Type B pancreatic cell (in vitro differentiated cells): ENCODE measurements around the gene NOL4L. TPM values are rescaled to one million over a fixed set of nuclear protein-coding genes. Genes with fewer than 3 reads are reported as not detected.
A peak's percentile ranks its signal among the peaks of the same experiment; 100 is the strongest.

ENCODE experiments used
- DNase-seq: peaks from one replicate; pipeline ENCODE4 v3.0.0; 2021; ENCODE audit warnings: mixed read lengths; ENCODE audit not compliant: unreplicated experiment; ENCODE audit errors: extremely low spot score
- H3K27ac Mint-ChIP-seq: 2 replicates; pipeline ENCODE4 v1.8.0; 2021; ENCODE audit warnings: mild to moderate bottlenecking, mixed read lengths
- H3K27me3 Mint-ChIP-seq: 2 replicates; pipeline ENCODE4 v1.8.0; 2021; ENCODE audit warnings: mixed read lengths
- H3K36me3 Mint-ChIP-seq: 2 replicates; pipeline ENCODE4 v1.8.0; 2021; ENCODE audit warnings: mixed read lengths
- H3K4me1 Mint-ChIP-seq: one replicate; pipeline ENCODE4 v1.8.0; 2021; ENCODE audit warnings: mixed read lengths; ENCODE audit not compliant: unreplicated experiment
- H3K4me3 Mint-ChIP-seq: 2 replicates; pipeline ENCODE4 v1.8.0; 2021; ENCODE audit warnings: mild to moderate bottlenecking, mixed read lengths
- H3K9me3 Mint-ChIP-seq: 2 replicates; pipeline ENCODE4 v1.8.0; 2021; ENCODE audit warnings: mixed read lengths
- CTCF ChIP-seq: fragments of 200-600 bp; sonication (generic); conservative IDR thresholded peaks from 2 replicates; pipeline ENCODE4 v1.5.0; 2021; ENCODE audit warnings: antibody characterized with exemption, mild to moderate bottlenecking
- total RNA-seq: library from RNA; stranded (reverse); gene quantifications from 2 replicates; pipeline ENCODE4 v1.2.1, GENCODE V29; 2021; ENCODE audit warnings: low replicate concordance

NOL4L gene
- total RNA-seq, 1 donor from 2014 or later = 44.5 TPM

- DNase-seq = no peak
- peak overlapping the region; percentile 41 for H3K4me3 Mint-ChIP-seq
- no peaks in the 10 kb centered on the region for H3K9me3 Mint-ChIP-seq
- peaks cover 49% of the 10 kb centered on the region for H3K4me1 Mint-ChIP-seq
- no peak overlapping the region for H3K27ac Mint-ChIP-seq
- TF ChIP-seq CTCF = no peak
- H3K27me3 Mint-ChIP-seq = peaks cover 8% of the 10 kb centered on the region
- no peaks in the 10 kb centered on the region for H3K36me3 Mint-ChIP-seq
These were observed 26.6 kb downstream of the NOL4L start for GRCh38 chr20:32558526-32558925.

GRCh38 chr20:32557319-32557718, 27.8 kb downstream of the NOL4L start:
- no peak for TF ChIP-seq CTCF
- Mint-ChIP-seq H3K4me1 (peaks cover 44% of the 10 kb centered on the region), H3K36me3 (no peaks in the 10 kb centered on the region), H3K9me3 (no peaks in the 10 kb centered on the region), H3K4me3 (no peak overlapping the region), H3K27ac (no peak overlapping the region), H3K27me3 (peaks cover 8% of the 10 kb centered on the region)
- no peak for DNase-seq

- H3K27ac Mint-ChIP-seq = no peak overlapping the region
- H3K27me3 Mint-ChIP-seq = peaks cover 8% of the 10 kb centered on the region
- H3K4me1 Mint-ChIP-seq = peaks cover 36% of the 10 kb centered on the region
- H3K36me3 Mint-ChIP-seq = no peaks in the 10 kb centered on the region
- no peaks in the 10 kb centered on the region for H3K9me3 Mint-ChIP-seq
- no peak overlapping the region for H3K4me3 Mint-ChIP-seq
- TF ChIP-seq CTCF = no peak
- no peak for DNase-seq
These were observed 28.6 kb downstream of the NOL4L start for GRCh38 chr20:32556312-32557184.

GRCh38 chr20:32555584-32555983, 29.5 kb downstream of the NOL4L start:
- peaks cover 8% of the 10 kb centered on the region for H3K27me3 Mint-ChIP-seq
- H3K4me3 Mint-ChIP-seq = no peak overlapping the region
- DNase-seq = no peak
- no peaks in the 10 kb centered on the region for H3K9me3 Mint-ChIP-seq
- no peaks in the 10 kb centered on the region for H3K36me3 Mint-ChIP-seq
- TF ChIP-seq CTCF = no peak
- H3K27ac Mint-ChIP-seq = no peak overlapping the region
- H3K4me1 Mint-ChIP-seq = peaks cover 26% of the 10 kb centered on the region

- Mint-ChIP-seq H3K4me1 (peaks cover 21% of the 10 kb centered on the region), H3K4me3 (no peak overlapping the region), H3K9me3 (peaks cover under 1% of the 10 kb centered on the region), H3K36me3 (no peaks in the 10 kb centered on the region), H3K27ac (no peak overlapping the region), H3K27me3 (peaks cover 8% of the 10 kb centered on the region)
- TF ChIP-seq CTCF = no peak
- no peak for DNase-seq
These were observed 30.2 kb downstream of the NOL4L start for GRCh38 chr20:32554965-32555289.
